ENCODE results near the gene CHCHD6.

The CHCHD6 gene

DNA sequence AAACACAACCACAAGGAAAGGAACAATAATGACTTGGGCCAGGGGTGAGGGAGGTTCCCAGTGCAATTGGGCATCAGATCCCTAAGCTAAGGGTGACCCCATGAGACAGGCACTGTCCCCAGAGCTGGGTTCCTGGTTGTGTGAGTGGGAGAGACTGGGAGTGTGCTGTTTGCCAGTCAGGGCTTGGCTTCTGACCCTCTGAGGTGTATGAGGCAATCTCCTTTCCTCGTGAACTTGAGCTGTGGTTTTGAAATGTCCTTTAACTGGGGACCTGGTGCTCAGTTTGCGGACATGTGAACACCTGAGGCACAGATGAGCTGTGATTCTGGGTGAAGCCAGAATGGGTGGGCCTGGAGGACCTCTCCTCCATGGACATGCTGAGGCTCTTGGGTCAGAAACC is 220.4 kb downstream of the CHCHD6 start:
- no peak for DNase-seq (ENCODE audit: low spot score)

DNA sequence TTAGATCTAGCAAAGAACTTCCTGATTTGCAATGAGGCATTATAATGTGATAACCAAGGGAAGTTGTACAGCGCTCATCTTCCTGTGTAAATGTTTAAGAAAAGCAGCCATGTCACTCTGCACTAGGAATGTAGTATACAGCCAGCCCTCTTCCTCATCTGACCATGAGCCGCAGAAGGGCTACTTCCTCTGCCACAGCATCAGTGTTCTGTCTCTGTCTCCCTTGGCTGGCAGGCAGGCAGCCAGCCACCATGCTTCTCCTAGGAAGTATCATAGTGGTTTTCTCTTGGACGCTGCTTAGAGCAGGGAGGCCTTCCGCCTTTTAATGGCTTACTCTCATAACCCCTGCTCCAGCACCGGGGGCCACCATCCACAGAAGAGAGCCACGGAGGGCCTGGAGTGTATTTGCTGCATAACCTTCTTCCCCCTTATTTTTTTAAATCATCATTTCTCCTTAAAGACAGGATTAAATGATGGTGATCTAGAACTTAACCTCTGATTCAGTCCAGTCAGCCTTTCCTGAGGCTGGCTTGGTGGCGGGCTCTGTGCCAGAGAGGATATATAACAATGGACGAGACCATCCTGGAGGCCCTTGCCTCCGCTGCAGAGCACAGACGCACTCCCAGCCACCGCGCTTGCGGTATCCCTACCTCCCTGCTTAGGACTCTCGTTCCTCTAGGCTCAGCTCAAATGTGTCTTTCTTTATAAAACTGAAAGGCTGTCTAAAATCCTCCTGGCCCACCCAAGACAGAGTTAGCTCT is 221.6 kb downstream of the CHCHD6 start:
- no peak for DNase-seq (ENCODE audit: low spot score)

DNA sequence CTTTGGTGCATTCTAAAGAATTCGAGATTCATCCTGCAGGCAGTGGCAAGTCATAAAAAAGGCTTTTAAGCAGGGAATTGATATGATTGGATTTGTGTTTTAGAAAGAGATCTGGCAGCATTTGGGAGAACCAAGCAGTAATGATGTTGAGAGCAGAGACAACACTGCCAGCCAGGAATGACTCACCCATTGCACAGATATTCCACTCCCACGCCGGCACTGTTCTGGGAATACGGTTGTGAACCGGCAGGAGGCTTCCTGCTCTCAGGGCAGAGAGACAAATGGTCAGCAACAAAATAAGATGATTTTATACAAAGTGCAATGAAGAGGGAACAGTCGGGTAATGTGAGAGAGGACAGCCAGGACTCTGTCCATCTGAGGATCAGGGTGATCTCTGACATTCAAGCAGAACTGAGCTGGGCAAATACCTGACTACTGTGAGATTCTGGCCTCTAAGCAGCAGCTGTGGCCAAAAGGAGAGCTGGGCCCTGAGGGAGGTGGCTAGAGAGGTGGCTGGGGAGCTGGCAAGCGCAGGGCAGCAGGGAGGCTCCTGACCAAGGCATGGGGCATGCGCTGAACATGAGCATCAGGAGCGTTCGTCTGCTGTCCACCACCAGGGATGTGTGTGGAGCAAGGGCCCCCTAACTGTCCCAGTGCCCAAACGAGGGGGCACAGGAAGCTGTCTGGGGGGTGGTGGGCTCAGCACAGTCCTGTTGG is 222.8 kb downstream of the CHCHD6 start:
- no peak for DNase-seq (ENCODE audit: low spot score)

DNA sequence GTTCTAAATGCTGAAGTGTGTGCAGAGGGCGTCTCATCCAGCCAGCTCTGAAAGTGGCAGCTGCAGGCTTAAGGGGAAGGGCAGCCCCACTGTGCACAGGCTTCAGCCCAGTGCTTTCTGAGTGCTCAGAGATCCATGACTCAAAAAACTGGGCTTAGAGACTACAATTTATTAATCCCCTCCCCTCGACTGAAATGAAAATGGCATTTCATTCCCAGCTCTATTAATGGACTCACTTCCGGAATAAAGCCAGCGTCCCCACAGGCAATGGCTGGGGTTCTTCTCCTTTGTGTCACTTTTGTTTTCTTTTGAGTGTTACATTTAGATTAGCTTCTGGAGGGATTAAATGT is 223.3 kb downstream of the CHCHD6 start:
- DNase-seq (ENCODE audit: low spot score): no peak

DNA sequence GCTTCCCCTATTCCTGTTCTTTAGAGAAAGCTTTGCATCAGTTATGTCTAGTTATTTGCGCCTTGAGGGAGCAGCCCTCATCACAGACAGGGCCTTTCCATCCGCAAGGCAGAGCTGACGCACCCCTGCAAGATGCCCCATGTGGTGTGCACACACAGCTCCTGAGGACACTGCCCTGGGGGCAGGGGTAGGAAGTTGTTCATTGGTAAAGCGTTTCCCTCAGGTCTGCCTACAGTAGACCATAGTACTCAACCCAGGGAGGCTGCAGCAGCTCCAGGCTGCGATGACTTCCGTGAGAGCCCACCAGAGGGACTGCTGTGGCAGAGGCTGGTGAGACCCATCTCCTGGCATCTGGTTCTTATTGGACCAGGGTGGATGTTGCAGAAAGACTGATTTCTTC is 223.8 kb downstream of the CHCHD6 start:
- DNase-seq (ENCODE audit: low spot score): no peak

DNA sequence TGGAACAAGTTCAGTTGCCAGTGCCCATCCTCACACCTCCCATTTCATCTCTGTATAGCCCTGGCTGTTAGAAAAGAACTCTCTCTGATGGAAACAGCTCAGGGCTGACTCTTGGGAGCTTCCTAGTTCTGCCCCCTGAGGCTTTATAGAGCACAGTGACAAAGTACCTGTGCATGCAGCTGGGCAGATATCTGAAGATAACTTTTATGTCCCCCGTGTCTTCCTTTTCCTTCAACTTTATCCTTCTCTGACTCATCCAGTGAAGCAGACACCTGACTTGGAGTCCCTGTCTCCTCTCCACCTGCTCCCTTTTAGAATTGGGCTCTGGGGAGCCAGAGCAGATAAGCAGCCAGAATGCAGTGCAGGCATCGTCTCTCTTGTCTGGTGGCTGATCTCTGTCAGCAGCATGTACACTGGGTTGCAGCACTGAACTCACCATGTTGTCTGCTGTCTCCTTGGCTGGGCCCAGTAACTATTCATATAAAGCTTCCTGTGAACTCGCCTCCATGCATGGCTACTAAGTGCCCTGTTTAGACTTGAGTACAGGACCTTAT is 225.0 kb downstream of the CHCHD6 start:
- DNase-seq (ENCODE audit: low spot score): no peak

DNA sequence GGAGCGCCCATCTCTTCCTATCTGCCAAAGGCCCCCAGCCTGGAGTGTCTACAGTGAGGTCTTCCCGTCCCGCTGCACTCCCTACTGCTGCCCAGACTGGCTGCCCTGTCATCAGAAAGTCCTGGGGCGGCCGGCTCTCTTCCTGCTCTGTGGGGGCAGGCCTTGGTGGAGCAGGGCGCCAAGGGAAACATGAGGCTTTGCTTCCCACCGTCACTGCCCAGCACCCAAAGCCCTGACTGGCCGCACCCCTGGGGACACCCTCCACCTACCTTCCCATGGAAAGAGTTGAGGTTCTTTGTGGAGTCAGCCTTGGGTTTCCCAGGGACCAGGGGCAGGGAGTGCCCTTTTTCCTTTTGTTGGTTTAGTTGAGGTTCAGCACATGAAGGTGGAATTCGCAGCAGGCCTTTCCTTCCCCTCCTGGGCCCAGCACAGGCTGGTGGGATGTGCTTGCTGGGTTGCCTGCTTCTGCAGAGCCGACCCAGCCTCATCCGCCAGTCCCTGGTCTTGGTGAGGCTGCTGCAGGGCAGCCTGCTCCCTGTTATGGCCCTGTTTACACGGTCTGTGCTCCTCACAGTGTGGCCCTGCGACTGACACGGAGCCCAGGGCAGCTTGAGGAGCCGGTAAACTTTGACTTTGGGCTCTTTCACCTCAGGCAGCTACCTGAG is 227.0 kb downstream of the CHCHD6 start:
- no peak for DNase-seq (ENCODE audit: low spot score)

DNA sequence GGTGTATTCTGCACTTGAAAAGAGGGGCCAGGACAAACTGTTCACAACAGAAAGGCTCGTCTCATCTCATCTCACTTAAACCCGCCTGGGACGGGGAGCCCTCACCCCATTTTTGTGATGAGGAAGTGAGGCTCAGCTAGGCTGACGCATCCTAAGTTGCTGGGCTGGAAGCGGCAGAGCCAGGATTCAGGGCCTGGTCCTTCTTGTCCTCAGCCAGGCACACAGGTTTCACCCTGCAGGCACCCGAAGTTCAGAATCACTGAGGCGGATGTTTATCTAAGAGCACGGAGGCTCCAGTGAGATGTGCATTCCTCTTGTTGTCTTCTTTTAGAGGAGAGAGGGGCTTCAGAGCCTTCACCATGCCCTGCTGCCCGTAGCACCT is 227.8 kb downstream of the CHCHD6 start:
- DNase-seq (ENCODE audit: low spot score): no peak

DNA sequence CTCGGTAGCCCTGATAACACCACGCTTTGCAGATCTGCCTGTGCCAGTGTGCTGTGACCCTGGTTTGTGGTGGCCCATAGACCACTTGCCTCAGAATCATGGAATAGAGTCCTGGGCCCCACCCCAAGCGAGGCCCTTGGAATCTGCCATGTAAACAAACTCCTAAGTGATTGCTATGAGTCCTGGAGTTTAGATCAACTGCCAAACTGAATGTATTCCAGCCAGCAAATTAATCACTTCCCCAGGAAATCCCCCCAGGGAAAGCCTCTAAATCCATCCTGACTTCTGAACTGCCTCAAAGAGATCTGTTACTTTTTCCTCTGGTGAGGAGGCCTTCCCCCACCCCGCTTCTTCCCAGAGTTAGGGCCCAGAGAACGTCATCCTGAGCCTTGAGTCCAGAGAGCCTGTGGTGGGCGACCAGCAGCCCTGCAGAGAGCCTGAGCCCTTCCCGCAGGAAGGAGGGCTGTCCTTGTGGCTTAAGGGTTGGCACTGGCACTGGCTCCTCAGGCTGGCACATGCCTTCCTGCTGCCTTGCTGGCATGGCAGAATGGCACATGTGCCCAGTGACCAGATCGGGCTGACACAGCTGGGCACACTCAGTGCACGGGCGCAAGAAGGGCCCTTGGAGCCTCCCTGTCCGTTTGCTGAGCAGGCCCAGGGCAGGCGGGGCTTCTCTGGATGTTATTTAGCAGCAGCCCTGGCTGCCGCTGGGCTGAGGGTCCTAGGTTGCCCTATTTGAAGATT is 228.3 kb downstream of the CHCHD6 start:
- no peak for DNase-seq (ENCODE audit: low spot score)

DNA sequence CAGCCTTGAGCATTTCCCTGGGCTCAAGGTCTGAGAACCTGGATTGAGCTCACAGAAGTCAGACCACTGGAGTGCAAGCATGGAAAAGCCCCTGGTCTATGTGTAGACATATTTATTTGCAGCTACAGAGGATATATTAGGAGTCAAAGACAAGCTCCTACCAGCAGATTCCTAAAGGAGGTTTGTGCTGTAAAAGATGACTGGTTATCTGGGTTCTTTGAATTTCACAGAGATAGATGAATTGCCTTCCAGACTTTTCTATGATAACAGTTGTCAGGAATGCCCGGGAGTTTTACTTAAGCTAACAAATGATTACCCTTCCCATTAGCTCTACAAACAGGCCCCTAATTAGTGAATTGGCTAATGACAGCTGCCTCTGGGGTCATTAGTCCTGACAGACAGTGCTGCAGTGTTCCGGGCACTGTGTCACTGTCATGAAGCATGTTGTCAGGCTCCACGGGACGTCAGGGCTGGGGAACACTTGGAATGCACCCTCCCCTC is 230.0 kb downstream of the CHCHD6 start:
- no peak for DNase-seq (ENCODE audit: low spot score)

DNA sequence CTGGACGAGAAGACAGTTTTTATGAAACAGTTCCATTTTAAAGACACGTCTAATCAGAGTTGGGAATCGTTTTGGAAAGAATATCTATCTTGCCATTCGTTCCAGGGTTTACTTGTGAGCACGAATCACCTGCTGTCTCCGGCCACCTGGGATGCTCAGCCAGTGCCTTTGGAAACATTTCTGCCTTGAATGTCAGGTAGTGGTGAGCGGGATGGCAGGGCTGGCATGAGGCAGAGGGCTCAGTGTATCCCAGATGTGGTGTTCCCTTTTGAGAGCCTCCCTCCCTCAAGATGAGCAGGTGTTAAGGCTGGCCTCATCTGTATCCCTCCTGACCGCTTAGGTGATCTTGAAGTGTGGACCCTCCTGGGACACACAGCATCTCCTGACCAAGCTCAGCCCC is 231.0 kb downstream of the CHCHD6 start:
- no peak for DNase-seq (ENCODE audit: low spot score)

DNA sequence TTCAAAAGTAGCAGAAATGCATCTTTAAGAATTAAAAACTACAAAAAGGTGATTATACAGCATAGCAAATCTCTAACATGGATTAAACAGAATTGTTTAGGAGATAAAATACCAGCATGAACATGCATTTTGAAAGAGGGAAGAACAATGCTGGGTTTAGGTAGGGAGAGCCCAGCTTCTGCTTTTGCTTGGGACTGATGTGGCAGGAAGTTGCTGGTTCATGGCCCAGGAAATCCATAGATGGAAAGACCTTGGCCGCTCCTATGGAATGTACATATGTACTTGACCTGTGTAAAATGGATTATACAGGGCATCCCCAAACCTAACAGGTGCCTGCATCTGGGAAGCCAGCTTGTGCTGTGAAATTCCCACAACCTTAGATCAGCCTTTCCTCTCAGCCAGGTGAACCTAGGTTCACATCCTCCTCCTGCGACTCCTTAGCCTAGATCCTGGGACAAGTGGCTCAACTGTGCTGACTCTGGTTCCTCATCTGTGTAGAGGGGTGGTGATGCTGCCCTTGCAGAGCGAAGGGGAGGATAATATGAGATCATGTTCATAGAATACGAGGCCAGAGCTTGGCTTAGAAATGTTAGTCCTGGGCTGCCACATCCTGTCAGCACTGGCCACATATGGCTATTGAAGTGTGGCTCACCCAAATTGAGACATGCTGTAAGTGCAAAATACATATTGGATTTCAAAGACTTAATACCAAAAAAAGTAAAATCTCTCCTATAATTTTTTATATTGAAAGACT is 231.9 kb downstream of the CHCHD6 start:
- no peak for DNase-seq (ENCODE audit: low spot score)

DNA sequence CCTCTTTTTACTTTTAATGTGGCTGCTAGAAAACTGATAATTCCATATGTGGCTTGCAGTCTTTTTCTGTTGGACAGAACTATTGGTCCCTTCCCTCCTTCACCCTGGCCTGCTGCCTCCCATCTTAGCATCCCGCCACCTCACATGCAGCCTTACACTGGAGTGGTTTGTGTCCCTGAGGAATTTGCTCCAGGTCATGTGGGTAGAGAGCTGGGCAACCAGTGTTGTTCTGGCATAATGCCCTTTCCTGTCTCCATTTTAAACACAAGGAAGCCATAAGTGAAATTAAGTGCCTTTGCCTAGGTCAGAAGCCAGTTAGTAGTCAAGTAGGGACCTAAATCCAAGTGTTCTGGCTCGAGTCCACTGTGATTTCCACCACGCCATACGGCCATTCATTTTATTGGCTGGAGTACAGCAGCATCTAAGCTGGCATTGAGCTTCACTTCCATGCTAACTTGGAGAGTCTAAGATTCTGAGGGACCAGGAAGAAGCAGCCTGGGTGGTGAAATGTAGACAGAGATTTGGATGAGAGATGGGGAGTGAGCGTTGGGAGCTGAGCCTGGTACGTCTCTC is 232.9 kb downstream of the CHCHD6 start:
- no peak for DNase-seq (ENCODE audit: low spot score)

DNA sequence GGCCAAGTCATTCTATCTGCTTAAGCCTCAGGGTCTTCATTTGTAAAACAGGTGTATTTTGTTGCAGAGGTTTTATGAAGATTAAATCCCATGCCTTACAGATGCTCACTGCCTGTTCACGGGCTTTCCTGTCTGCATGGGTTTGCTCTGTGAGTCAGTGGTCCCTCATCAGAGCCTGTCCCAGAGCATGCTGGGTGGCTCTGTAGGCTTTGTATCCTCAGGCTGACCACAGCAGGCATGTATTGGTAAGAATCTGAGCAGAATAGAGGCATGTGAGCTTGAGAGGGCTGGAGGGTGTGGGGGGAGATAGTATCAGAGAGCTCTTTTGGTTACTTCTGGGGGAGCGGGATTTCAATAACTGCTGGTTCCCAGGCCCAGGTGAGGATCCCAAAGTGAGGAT is 233.5 kb downstream of the CHCHD6 start:
- no peak for DNase-seq (ENCODE audit: low spot score)

DNA sequence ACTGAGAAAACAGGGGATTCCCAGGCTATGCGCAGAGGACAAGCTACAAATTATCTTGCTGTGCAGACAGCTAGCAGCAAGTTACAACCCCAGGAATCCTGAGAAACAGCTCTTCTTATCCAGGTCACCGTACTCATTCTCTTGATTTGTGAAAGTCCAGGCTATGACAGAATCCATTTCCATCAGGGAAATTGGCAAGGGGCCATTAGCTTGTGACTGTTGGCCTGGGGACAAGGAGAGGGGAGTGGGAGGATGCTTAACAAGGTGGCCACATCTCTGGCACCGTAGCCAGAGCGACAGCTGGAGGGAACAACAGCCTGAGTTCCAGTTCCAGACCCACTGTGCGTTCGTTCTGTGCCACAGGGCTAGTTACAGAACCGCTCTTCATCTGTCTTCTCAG is 233.9 kb downstream of the CHCHD6 start:
- no peak for DNase-seq (ENCODE audit: low spot score)

DNA sequence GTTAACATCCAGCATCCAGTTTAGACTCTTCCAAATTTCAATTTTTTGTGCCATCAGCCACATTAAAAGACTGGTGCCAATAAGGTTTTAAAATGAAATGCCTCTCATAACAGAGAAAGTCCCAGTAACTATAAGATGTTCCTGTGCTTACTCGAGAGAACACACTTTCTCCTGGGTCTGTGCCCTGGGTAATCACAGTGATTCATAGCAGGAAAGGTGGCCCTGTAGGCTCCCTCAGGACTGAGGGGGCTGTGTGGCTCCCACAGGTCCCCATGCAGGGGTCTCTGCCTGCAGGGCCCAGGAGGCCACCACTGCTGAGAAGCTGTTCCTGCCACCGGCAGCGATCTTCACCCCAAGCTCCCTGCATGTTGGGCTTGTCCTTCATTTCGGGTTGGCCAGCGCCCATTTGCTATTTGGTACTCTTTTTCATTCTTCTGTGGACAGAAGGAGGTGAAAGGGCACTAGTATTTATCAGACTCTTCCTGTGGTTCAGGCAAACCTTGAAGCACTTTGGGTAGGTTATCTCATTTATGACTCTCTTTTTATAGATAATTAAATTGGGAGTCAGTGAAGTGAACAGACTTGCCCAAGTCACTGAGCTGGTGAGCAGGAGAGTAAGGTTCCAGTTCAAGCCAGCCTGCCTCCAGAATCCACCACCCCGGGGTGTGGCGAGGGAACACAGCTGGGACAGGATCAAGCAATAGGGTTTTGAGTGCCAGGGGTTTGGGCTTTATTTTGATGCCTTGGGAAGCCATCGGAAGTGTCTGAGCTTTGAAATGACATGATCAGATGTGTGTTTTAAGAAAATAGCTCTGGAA is 234.7 kb downstream of the CHCHD6 start:
- DNase-seq (ENCODE audit: low spot score): no peak

DNA sequence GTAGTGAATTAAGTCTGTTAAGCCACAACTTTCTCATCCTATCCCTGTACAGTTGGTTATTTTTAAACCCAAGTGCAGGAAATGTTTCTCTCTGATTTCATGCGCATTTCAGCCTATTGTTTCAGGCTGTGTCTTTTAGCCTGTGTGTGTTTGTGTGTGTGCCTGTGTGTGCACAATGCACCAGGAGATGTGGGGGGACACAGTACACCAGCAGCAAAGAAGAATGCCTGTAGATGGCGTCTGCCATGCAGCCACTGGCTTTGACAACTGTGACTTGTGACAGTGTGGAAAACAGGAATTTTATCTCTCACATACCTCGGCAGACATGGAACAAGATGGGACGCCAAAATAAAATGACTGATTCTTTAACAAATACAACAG is 235.3 kb downstream of the CHCHD6 start:
- no peak for DNase-seq (ENCODE audit: low spot score)

DNA sequence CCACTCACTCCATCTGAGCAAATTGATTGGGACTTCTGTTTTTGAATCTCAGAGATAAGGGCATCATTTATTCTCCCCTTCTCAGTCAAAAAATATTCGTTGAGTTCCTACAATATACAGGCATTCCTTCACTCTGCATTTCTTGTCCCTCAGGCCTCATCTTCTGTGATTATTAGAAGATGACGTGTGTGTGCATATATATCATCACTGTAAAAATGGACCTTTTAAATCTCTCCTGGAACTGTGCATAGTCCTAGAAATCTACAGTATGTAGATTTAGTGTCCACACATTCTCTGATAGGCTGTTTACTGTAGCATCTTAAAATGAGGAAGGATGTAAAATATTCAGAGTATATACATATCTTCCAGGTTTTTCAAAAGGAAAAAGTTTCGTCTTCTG is 235.7 kb downstream of the CHCHD6 start:
- DNase-seq (ENCODE audit: low spot score): no peak

DNA sequence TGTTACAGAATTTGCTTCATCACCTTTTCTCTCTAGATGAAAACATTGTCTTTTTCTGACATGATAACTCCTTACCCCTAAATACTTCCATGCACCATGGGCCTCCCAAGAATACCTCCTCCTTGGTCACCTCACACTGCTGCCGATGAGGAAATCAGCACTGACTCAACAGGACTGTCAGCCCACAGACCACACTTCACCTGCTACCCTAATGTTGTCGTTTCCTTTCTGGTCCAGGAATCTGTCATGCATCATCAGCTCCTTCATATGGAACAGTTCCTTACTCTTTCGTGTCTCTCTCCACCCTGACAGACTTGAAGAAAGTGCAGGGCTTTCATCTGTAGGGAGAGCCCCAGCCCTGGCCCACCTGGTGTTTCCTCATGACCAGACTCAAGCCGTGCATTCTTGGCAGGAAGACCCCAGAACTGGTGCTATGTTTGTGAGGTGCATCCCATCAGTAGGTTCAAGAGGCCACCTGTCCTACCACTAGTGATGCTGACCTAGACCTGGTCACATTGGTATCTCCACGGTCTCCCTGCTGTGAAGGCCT is 237.8 kb downstream of the CHCHD6 start:
- DNase-seq (ENCODE audit: low spot score): no peak
